HG02571 (cell line): Measurements from ENCODE around the gene ART5.
"Not testable (repeated sequence)": the region's sequence is repeated elsewhere in the genome, so short reads cannot be mapped to it uniquely, and the experiment has no call there.

Experiments used
- ATAC-seq: cut with Tn5 transposase; IDR thresholded peaks from one replicate; pipeline ENCODE4 v1.9.1; 2021; ENCODE audit warnings: mild to moderate bottlenecking, moderate library complexity; ENCODE audit not compliant: unreplicated experiment

Gene ART5

GRCh38 chr11:3658252-3658651, 16.5 kb upstream of the ART5 start:
- ATAC-seq, result no peak

DNA sequence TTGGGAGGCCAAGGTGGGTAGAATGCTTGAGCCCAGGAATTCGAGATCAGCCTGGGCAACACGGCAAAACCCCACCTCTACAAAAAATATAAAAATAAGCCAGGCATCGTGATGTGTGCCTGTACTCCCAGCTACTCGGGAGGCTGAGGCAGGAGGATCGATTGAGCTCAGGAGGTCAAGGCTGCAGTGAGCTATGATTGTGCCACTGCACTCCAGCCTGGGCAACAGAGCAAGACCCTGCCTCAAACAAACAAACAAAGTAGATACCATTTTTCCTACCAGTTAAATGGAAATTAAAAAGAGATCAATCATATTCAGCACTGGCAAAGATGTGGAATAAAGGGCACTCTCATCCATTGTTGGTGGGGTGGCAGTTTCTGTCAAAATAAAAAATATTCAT, 15.5 kb upstream of the ART5 start:
- ATAC-seq, result not testable (repeated sequence)

GRCh38 chr11:3655547-3655946, 13.8 kb upstream of the ART5 start:
- no peak for ATAC-seq

DNA sequence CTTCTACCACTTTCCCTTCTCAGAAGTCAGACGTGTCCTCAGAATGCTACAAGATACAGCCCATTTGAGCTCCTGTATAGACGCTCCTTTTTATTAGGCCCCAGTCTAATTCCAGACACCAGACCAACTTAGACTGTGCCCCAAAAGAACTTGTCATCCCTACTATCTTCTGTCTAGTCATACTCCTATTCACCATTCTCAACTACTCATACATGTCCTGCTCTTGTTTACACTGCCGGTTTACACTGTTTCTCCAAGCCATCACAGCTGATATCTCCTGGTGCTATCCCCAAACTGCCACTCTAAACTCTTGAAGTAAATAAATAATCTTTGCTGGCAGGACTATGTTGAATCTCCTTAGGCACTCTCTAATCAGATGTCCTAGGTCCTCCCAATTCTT, 10.7 kb upstream of the ART5 start:
- ATAC-seq, result not testable (repeated sequence)

- not testable (repeated sequence) for ATAC-seq
Observed at GRCh38 chr11:3649374-3649773, 7.6 kb upstream of the ART5 start.

DNA sequence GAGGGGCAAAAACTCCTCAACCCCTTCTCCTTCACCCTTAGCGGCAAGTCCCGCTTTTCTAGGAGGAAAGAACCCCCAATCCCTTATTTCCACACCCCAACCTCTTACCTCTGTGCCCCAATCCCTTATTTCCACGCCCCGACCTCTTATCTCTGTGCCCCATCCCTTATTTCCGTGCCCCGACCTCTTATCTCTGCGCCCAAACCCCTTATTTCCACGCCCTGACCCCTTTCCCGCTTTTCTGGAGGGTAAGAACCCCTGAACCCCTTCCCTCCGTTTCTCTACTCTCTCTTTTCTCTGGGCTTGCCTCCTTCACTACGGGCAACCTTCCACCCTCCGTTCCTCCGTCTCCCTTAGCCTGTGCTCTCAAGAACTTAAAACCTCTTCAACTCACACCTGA, 7.1 kb upstream of the ART5 start:
- ATAC-seq, result not testable (repeated sequence)

GRCh38 chr11:3645552-3645951, 3.8 kb upstream of the ART5 start:
- no peak for ATAC-seq

DNA sequence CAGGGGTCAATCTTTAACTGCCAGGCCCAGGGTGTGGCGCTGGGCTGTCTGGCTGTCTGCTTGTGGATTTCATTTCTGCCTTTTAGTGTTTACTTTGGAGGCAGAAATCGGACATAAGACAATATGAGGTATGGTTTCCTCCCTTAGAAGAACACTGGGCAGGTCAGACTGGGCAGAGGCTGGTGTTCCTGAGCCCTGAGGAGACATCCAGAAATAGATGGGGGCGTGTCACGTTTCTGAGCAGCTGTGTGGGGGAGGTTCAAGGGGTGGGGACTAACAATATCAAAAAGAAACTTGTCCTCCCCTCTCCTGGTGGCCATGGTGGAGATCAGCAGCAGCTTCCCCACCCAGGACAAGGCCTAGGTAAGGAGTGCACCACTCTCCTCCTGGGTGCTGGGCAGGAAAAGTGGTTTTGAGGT, 3.0 kb upstream of the ART5 start, which contains the start of gene ART1:
ART1 (plus strand) TSS at position 312 of the 419 bp plus-strand sequence. CDS start 14,086 bp downstream, outside the sequence.
- no peak for ATAC-seq

GRCh38 chr11:3643102-3643546, 1.3 kb upstream of the ART5 start:
- not testable (repeated sequence) for ATAC-seq

DNA sequence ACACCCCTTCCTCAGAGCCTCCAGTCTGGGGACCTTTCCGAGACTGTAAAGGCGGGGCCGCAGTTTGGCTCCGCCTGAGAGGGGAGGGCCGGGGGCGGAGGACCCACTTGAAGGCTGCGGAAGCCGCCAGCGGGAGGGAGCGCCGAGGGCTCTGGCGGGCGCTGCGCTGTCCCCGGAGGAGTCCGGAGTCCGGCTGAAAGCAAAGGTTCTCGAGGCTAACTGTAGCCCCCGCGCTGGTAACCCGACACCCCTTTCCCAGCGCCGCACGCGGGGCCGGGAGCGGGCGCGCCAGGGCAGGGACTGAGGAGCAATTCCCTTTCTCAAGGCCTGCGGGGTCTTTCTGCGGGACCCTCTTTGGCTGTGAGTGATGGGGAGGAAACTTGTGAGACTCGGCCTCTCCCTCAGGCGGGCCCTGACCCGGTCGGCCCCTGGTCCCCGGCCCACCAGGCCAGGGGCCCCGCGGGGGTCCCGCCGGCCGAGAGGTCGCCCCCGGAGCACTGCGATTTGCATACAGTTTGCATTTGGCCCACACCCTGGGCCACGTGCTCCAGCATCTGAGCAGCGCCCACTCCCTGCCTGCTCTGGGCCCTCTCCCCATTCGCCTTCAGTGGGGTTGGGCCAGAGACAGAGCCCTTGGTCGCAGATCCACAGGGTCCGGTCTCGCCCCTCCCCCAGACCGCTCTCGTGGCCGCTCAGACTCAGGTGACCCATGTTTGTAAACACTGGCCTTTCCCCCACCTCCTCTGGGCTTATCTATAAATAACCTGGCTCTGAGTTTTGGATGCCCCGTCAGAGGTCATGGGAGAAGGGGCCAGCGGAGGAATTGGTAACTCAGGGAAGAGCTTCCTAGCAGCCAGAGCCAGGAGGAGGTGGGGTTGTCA, 519 bp upstream of the ART5 start:
- ATAC-seq, result no peak

GRCh38 chr11:3641191-3641590, 601 bp downstream of the ART5 start:
- no peak for ATAC-seq

GRCh38 chr11:3639841-3640240, 2.0 kb downstream of the ART5 start:
- no peak for ATAC-seq

DNA sequence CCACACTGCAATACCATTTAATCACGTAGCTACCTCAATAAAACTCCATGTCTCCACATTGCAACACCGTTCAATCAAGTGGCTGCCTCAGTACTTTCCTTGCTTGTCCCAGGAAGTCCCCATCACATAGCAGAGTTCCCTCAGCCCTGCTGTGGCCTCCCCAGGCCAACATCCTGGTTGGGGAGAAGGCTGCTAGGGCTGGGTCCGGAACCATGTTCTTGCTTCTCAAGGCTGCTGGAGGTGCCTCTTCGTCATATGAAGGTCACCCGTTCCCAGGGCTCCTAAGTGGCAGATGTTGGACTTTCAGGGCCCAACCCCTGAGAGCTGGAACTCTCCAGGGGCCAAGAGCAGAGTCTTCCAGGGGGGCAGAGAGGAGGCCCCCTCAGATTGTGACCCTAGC, 3.3 kb downstream of the ART5 start:
- no peak for ATAC-seq

- ATAC-seq, result no peak
Observed at GRCh38 chr11:3637201-3637600, 4.6 kb downstream of the ART5 start.

- ATAC-seq, result no peak
Observed at GRCh38 chr11:3635641-3636375, 6.0 kb downstream of the ART5 start.

DNA sequence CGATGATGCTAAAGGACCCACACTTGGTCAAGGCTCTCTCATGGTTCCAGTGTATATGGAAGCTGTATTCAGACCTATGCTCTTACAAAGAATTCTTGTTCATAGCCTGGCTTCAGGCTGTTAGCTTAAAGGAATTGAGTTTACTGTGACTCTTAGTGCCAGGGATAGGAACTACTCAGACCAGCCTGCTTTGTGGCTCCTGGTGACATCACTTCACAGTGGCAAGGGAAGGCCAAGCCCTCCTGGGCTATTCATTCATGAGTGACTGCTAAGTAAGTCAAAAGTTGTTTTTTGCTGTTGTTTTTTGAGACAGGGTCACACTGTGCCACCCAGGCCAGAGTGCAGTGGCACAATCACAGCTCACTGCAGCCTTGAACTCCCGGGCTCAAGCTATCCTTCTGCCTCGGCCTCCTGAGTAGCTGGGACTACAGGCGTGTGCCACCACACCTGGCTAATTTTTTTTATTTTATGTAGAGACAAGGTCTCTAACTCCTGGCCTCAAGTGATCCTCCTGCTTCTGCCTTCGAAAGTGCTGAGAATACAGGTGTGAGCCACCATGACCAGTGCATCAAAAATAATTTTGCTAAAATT, 9.6 kb downstream of the ART5 start:
- ATAC-seq, result no peak

DNA sequence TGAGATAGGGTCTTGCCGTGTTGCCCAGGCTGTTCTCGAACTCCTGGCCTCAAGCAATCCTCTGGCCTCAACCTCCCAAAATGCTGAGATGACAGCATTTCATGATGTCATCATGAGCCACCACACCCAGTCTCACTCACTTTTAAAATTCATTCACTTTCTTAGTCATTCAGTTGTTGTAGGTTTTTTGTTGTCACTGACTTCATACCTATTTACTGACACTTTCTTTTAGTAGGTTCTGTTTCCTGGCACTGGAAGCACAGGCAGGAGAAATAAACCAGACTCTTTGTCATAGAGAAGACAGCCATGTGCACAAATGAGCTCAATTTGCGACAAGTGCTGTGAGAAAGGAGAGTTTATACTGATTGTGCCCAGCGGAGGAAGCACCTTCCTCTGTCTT, 10.5 kb downstream of the ART5 start:
- no peak for ATAC-seq

GRCh38 chr11:3627291-3627690, 14.5 kb downstream of the ART5 start:
- no peak for ATAC-seq

- no peak for ATAC-seq
Observed at GRCh38 chr11:3626250-3626960, 15.4 kb downstream of the ART5 start.

- ATAC-seq, result no peak
Observed at GRCh38 chr11:3623767-3624458, 17.9 kb downstream of the ART5 start.
